Epidermal melanocyte (primary cell): ENCODE measurements around the gene METTL9.
"Not testable (repeated sequence)": the region's sequence is repeated elsewhere in the genome, so short reads cannot be mapped to it uniquely, and the experiment has no call there.

Experiments used
- DNase-seq: peaks from one replicate; pipeline ENCODE4 v3.0.0; 2011; ENCODE audit warnings: low spot score; ENCODE audit not compliant: insufficient read length

Gene METTL9

GRCh38 chr16:21573506-21573905 lies 25.9 kb upstream of the METTL9 start:
- not testable (repeated sequence) for DNase-seq

DNA sequence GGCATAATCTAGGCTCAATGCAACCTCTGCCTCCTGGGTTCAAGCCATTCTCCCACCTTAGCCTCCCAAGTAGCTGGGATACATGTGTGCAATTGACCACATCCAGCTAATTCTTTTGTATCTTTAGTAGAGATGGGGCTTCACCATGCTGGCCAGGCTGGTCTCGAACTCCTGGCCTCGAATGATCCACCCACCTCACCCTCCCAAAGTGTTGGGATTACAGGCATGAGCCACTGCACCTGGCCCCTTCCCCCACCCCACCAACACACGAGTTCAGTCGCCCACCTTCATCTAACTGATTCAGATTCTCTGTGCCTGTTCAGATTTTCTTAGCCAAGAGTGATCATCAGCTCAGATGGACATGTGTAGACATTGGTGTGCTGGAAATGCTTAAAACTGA lies 25.0 kb upstream of the METTL9 start:
- no peak for DNase-seq

- not testable (repeated sequence) for DNase-seq
Measured at GRCh38 chr16:21576323-21576722, 23.1 kb upstream of the METTL9 start.

GRCh38 chr16:21577487-21577886 lies 21.9 kb upstream of the METTL9 start:
- not testable (repeated sequence) for DNase-seq

DNA sequence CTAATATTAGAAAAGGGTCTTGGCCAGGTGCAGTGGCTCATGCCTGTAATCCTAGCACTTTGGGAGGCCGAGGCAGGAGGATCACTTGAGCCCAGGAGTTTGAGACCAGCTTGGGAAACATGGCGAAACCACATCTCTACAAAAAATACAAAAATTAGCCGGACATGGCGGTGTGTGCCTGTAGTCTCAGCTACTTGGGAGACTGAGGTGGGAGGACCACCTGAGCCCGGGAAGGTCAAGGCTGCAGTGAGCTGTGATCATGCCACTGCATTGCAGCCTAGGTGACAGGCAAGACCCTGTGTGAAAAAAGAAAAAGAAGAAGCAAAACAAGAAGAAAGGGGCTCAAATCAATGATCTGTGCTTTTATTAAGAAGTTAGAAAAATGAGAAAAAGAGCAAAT lies 21.1 kb upstream of the METTL9 start:
- DNase-seq, result not testable (repeated sequence)

GRCh38 chr16:21580131-21580530 lies 19.2 kb upstream of the METTL9 start:
- DNase-seq, result not testable (repeated sequence)

DNA sequence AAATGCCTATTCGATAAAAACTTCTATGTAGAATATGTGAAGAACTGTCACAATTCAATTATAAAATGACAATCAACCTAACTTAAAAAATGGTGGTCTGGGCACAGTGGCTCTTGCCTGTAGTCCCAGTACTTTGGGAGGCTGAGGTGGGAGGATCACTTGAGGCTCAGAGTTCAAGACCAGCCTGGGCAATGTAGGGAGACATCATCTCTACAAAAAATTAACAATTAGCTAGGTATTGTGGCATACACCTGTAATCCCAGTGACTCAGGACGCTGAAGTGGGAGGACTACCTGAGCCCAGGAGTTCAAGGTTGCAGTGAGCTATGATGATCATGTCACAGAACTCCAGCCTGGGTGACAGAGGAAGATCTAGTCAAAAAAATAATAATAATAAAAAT lies 18.6 kb upstream of the METTL9 start:
- no peak for DNase-seq

DNA sequence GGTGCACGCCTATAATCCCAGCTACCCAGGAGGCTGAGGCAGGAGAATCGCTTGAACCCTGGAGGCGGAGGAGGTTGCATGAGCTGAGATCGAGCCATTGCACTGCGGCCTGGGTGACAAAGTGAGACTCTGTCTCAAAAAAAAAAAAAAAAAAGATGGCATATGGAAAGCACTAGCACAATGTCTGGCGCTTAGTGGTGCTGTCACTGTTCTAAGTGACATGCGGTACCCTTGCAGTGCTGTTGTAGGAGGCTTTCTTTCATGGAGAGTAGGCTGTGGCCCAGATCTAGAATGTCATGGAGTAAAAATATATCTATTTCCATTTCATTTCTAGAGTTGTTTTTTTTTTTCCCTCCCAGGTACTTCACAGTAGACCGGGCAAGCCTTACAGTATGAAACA lies 14.6 kb upstream of the METTL9 start:
- no peak for DNase-seq

GRCh38 chr16:21588593-21588992 lies 10.8 kb upstream of the METTL9 start:
- not testable (repeated sequence) for DNase-seq

DNA sequence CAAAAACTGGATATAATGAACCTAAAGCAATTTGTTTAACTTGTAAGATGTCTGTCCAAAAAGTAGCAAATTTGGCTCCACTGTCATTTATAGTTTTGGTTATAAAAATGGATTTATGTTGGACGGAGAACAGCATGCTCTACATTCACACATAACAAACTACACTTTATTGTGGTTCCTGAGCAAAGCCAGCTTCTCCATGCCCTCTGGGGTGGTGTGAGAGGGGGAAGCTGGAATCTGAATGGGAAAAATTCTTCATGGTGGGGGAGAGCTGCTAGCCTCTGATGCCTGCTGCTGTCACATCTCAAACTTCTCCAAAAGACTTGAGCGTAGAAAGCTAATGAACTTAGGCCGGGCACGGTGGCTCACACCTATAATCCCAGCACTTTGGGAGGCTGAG lies 9.8 kb upstream of the METTL9 start:
- DNase-seq, result no peak

DNA sequence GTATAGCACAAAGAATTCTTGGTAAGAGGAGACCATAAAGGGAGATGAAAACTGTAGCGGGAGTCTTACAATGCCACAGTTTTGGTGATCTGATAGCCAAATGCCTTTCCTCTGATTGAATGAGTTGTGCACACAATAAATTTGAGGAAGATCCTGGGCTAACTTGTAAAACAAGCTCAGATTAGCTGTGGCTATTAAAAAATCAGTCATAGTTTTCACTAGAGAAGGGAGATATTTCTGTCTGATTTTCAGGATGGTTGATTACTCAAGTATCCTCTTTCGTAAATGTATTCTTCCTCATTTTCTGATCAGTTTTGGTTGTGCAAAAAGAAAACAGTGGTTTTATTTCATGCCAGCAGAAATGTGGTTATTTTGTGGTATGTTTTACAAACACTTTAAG lies 9.1 kb upstream of the METTL9 start:
- DNase-seq, result no peak

DNA sequence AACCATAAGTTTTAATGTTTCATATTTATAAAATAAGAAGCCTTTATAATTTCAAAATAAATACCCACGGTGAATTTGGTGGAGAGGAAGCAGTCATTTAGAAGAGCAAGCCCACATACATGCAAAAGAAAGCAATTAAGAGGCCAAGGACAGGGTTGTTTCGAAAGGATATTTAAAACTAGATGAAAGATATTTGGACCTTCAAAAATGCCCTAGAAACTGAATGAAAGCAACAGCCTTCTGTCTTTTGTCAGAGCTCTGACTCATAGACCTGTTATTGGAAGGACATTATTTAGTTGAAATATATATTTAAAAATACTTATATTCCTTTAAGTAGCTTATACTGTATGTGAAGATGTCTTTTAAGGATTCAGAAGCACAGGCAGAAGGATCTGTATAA lies 8.6 kb upstream of the METTL9 start:
- no peak for DNase-seq

DNA sequence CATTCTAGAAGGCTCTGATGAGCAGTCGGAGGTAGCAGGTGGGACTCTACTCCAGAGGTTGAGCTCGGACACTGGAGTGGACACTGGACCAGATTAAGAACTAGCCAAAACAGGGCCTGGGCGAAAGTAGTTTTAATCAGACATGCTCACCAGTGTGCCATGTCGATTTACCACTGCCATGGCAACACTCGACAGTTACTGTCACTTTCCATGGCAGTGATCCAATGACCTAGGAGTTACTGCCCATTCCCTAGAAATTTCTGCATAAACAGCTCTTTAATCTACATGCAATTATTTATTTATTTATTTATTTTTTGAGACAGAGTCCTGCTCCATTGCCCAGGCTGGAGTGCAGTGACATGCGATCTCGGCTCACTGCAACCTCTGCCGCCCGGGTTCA lies 7.2 kb upstream of the METTL9 start:
- no peak for DNase-seq

DNA sequence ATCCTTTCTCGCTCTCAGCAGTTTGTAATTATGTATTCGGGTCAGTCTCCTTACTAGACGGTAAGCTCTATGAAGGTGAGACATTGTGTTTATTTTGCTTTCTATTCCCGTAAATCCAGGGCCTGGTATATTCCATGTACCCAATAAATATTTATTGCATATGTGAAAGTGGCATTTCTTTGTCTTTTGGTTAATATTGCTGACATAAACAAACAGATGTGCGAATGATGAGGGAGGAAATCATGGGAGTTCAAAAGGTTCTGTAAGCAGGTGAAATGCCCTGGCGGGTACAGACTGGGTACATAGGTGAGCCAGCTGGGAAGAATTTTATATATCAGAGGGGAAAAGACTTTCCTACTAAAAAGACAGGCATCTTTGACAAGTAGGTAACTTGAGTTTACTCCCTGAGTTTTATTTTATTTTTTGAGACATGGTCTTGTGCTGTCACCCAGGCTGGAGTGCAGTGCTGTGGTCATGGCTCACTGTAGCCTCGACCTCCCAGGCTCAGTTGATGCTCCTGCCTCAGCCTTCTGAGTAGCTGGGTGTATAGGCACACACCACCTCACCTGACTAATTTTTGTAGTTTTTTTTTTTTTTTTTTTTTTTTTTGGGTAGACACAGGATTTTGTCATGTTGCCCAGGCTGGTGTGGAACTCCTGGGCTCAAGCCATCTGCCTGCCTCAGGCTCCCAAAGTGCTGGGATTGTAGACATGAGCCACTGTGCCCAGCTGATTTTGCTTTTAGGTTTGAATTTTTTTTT lies 5.7 kb upstream of the METTL9 start:
- DNase-seq, result no peak

DNA sequence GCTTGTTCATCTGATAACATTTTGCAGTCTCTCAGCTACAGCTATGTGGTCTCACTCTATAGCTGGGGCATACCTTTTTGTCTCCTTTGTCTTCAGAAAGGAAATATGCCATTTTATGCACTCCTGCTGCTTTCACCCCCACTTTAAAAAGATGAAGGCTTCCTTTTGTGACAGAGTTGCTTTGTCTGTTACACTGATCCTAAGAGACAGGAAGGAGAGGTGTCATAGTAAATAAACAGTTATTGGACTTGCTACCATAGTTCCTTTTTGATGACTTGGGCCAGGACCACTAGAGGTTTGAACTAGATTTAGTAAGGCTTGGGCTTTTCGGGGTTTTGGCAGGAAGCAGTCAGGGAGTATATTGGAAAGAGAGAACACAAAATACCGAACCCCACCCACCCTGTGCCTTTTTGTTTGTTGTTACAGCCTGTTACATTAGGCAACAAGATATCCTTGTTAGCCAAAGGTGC lies 1.8 kb upstream of the METTL9 start:
- DNase-seq, result no peak

DNA sequence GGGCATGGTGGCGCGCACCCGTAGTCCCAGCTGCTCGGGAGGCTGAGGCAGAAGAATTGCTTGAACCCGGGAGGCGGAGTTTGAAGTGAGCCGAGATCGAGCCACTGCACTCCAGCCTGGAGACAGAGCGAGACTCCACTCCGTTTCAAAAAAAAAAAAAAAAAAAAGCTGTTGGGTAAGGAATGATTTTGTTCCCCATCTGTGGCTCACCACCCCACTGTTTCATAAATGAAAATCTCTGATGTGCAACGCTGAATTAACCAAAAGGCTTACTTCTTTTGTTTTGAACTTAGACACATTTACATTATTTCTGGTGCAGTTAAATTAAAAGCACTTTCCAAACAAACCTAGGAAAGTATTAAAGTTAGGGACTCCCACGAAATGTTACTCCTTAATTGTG lies 1.2 kb upstream of the METTL9 start:
- DNase-seq, result no peak

- DNase-seq, result no peak
Measured at GRCh38 chr16:21598701-21599121, 666 bp upstream of the METTL9 start.

DNA sequence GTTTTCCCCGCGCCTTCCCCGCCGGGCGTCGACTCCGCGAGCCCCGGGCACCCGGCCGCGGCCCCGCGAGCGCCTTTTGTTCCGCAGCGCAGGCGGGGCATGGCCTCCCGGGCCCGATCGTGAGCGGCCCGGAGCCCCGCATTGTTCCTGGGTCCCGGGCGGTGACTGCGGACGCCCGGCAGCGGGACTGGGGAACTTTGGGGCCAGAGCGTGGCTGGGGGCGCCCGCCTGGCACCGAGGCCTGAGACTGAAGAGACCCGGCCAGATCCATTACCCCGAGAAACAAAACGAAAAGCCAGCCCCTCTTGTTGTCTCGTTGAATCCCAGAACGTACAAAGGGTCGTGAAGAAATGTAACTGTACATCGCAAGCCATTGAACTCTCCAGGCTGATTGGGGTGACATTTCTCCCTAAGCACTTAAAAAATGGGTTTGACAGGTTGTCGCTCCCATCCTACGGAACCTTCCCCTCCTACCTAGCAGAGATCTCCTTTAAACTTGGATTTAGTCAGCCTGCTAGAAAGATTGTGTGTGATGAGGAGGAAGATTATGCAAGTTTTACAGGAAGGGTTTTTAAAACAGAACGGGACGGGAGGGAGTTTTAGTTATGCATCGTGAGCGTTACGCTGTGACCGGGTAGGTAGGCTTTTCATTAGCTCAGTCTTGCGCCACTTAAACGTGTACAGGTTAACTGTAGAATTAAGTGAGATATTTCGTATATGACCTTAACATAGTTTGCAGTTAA lies 825 bp downstream of the METTL9 start:
- DNase-seq, result no peak

GRCh38 chr16:21602785-21603184 lies 3.4 kb downstream of the METTL9 start:
- no peak for DNase-seq

DNA sequence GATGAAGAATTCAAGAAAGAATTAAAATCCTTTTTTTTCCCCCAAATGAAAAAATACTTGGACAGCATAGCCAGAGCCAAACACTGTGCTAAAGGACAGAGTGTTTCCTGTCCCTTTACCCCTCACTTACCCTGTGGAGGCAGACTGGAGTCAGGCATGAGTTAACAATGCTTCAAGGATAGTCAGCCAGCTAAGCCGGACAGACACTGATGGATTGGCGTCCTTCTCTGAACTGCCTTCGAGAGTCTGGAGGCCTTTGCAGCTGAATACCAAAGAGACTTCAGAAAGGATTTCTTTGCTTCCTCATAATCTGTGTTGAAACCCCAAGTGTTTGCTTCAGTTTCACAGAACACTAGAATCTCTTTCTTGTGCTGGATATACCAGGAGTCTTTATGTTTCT lies 4.6 kb downstream of the METTL9 start:
- no peak for DNase-seq

DNA sequence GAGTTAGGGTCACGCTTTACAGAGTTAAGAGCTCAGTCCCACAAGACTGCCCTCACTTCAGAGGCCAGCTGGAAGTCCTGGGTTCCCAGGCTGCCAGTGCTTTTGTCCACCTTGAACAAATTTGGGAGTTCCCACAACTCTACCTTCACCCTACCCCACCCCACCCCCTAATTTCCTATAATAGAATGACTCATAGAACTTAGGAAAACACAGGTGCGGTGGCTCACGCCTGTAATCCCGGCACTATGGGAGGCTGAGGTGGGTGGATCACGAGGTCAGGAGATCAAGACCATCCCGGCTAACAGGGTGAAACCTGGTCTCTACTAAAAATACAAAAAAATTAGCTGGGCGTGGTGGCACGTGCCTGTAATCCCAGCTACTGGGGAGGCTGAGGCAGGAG lies 6.5 kb downstream of the METTL9 start:
- not testable (repeated sequence) for DNase-seq

DNA sequence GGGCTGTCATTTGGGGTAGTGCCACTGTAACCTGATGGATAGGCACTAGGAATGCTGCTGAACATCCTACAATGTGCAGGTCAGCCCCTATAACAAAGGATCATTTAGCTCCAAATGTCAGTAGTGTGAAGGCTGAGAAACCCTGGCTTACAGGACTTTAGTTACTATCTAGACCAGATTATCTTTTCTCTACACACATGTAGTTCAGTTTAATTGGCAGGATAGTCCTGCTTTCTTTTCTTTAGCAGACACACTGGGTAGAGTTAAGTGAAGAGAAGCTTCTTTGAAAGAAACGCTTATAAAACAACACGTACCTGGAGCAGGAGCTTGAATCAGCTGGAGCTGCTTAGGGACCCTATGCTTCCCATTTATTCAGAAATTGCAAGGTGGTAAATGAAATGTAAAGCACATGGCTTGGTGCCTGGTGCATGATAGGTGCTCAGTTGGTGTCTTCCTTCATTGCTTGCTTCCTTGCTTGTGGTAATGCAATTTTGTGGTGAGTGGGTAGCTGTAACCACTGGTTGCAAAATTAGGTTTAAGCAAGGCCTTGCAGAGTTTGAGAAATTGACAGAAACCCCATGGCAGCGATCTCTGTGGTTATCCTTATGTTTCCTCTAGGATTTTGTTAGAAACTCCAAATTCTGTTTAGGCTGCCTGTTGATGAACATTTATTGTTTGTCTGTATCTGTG lies 9.4 kb downstream of the METTL9 start:
- no peak for DNase-seq
